ENCODE data around the gene KIAA0319L.
A peak's percentile ranks its signal among the peaks of the same experiment; 100 is the strongest.

Gene KIAA0319L

GRCh38 chr1:35603468-35603867 is 46.3 kb upstream of the KIAA0319L start:
- no CpG with 5 or more reads among the region's 3 CpGs for WGBS (ENCODE audit: extremely low coverage, insufficient coverage, insufficient read length)
- no peaks in the 10 kb centered on the region for H3K27me3 ChIP-seq (ENCODE audit: insufficient read depth, low read length)

GRCh38 chr1:35600593-35600992 is 43.4 kb upstream of the KIAA0319L start:
- H2BK12ac ChIP-seq (ENCODE audit: low read length), result no peak overlapping the region
- H4K8ac ChIP-seq (ENCODE audit: low read depth, low read length), result no peak overlapping the region
- H3K9ac ChIP-seq (ENCODE audit: low read length), result no peak overlapping the region
- H2BK5ac ChIP-seq (ENCODE audit: low read depth, low read length, poor library complexity), result no peak overlapping the region
- peaks cover 17% of the 10 kb centered on the region for H3K79me1 ChIP-seq (ENCODE audit: low read length)
- H3K4ac ChIP-seq (ENCODE audit: low read depth, low read length), result no peak overlapping the region
- no peak overlapping the region for H2AFZ ChIP-seq (ENCODE audit: insufficient read depth, low read length, poor library complexity)
- H3K4me1 ChIP-seq (ENCODE audit: control insufficient read depth in 1 of 2, insufficient read depth in 2 of 2, low read length in 2 of 2), result peaks cover 34 to 36% of the 10 kb centered on the region in 2 experiments
- H3K18ac ChIP-seq (ENCODE audit: low read length), result no peak overlapping the region
- H3K23ac ChIP-seq (ENCODE audit: low read length), result no peak overlapping the region
- H4K91ac ChIP-seq (ENCODE audit: low read depth, low read length), result no peak overlapping the region
- H3K4me3 ChIP-seq (ENCODE audit: low read depth, low read length), result no peak overlapping the region
- H4K12ac ChIP-seq (ENCODE audit: low read depth, low read length), result no peak overlapping the region
- H3K79me2 ChIP-seq (ENCODE audit: control insufficient read depth, insufficient read depth, low read length, poor library complexity), result no peaks in the 10 kb centered on the region
- H3K14ac ChIP-seq (ENCODE audit: low read length), result no peak overlapping the region
- H2AK5ac ChIP-seq (ENCODE audit: low read length), result no peak overlapping the region
- H3K4me2 ChIP-seq (ENCODE audit: low read length), result no peak overlapping the region
- WGBS (ENCODE audit: extremely low coverage, insufficient coverage, insufficient read length), result no CpG with 5 or more reads among the region's 3 CpGs
- peak; percentile 51 to 80 for DNase-seq
- no peaks in the 10 kb centered on the region for H3K27me3 ChIP-seq (ENCODE audit: insufficient read depth, low read length)
- H3K27ac ChIP-seq (ENCODE audit: low read depth, low read length), result peak overlapping the region; percentile 21
- peaks cover 2% of the 10 kb centered on the region for H3K9me3 ChIP-seq (ENCODE audit: insufficient read depth, low read depth, low read length)
- H2BK120ac ChIP-seq (ENCODE audit: insufficient read depth, low read length, poor library complexity), result no peak overlapping the region
- H3K36me3 ChIP-seq (ENCODE audit: control insufficient read depth in 1 of 2, insufficient read depth in 2 of 2, low read length in 2 of 2), result peaks cover 12 to 16% of the 10 kb centered on the region in 2 experiments

More at GRCh38 chr1:35603468-35603867, 46.3 kb upstream of the KIAA0319L start:
- Histone ChIP-seq H4K8ac (ENCODE audit: low read depth, low read length) (peak overlapping the region; percentile 28), H3K79me2 (ENCODE audit: control insufficient read depth, insufficient read depth, low read length, poor library complexity) (no peaks in the 10 kb centered on the region), H3K18ac (ENCODE audit: low read length) (peak overlapping the region; percentile 69), H2BK5ac (ENCODE audit: low read depth, low read length, poor library complexity) (peak overlapping the region; percentile 29), H3K4me2 (ENCODE audit: low read length) (no peak overlapping the region), H2BK12ac (ENCODE audit: low read length) (peak overlapping the region; percentile 56), H2AK5ac (ENCODE audit: low read length) (no peak overlapping the region), H2AFZ (ENCODE audit: insufficient read depth, low read length, poor library complexity) (no peak overlapping the region), H3K4me3 (ENCODE audit: low read depth, low read length) (no peak overlapping the region), H3K4ac (ENCODE audit: low read depth, low read length) (no peak overlapping the region), H3K23ac (ENCODE audit: low read length) (no peak overlapping the region), H3K9me3 (ENCODE audit: insufficient read depth, low read depth, low read length) (no peaks in the 10 kb centered on the region), H3K14ac (ENCODE audit: low read length) (no peak overlapping the region), H3K36me3 (ENCODE audit: control insufficient read depth in 1 of 2, insufficient read depth in 2 of 2, low read length in 2 of 2) (peaks cover 9 to 16% of the 10 kb centered on the region in 2 experiments), H4K91ac (ENCODE audit: low read depth, low read length) (peak overlapping the region; percentile 68), H3K4me1 (ENCODE audit: control insufficient read depth in 1 of 2, insufficient read depth in 2 of 2, low read length in 2 of 2) (peaks cover 28 to 31% of the 10 kb centered on the region in 2 experiments), H4K12ac (ENCODE audit: low read depth, low read length) (no peak overlapping the region), H2BK120ac (ENCODE audit: insufficient read depth, low read length, poor library complexity) (peak overlapping the region; percentile 59), H3K27ac (ENCODE audit: low read depth, low read length) (peak overlapping the region; percentile 93), H3K79me1 (ENCODE audit: low read length) (peaks cover 19% of the 10 kb centered on the region), H3K9ac (ENCODE audit: low read length) (no peak overlapping the region)
- DNase-seq, result no peak

GRCh38 chr1:35599411-35599810 is 42.2 kb upstream of the KIAA0319L start:
- Histone ChIP-seq H3K4me1 (ENCODE audit: control insufficient read depth in 1 of 2, insufficient read depth in 2 of 2, low read length in 2 of 2) (peaks cover 25 to 27% of the 10 kb centered on the region in 2 experiments), H2AFZ (ENCODE audit: insufficient read depth, low read length, poor library complexity) (no peak overlapping the region), H2BK5ac (ENCODE audit: low read depth, low read length, poor library complexity) (no peak overlapping the region), H3K4me2 (ENCODE audit: low read length) (no peak overlapping the region), H3K4ac (ENCODE audit: low read depth, low read length) (no peak overlapping the region), H2BK12ac (ENCODE audit: low read length) (no peak overlapping the region), H3K4me3 (ENCODE audit: low read depth, low read length) (no peak overlapping the region), H3K27me3 (ENCODE audit: insufficient read depth, low read length) (no peaks in the 10 kb centered on the region), H3K14ac (ENCODE audit: low read length) (no peak overlapping the region), H3K23ac (ENCODE audit: low read length) (no peak overlapping the region), H4K12ac (ENCODE audit: low read depth, low read length) (no peak overlapping the region), H2BK120ac (ENCODE audit: insufficient read depth, low read length, poor library complexity) (no peak overlapping the region), H2AK5ac (ENCODE audit: low read length) (no peak overlapping the region), H3K27ac (ENCODE audit: low read depth, low read length) (no peak overlapping the region), H3K9ac (ENCODE audit: low read length) (no peak overlapping the region), H3K79me1 (ENCODE audit: low read length) (peaks cover 8% of the 10 kb centered on the region), H3K9me3 (ENCODE audit: insufficient read depth, low read depth, low read length) (peaks cover 2% of the 10 kb centered on the region), H3K79me2 (ENCODE audit: control insufficient read depth, insufficient read depth, low read length, poor library complexity) (no peaks in the 10 kb centered on the region), H4K91ac (ENCODE audit: low read depth, low read length) (no peak overlapping the region), H4K8ac (ENCODE audit: low read depth, low read length) (no peak overlapping the region), H3K36me3 (ENCODE audit: control insufficient read depth in 1 of 2, insufficient read depth in 2 of 2, low read length in 2 of 2) (peaks cover 14 to 18% of the 10 kb centered on the region in 2 experiments), H3K18ac (ENCODE audit: low read length) (no peak overlapping the region)
- DNase-seq, result no peak
- 100% methylated on average over 2 of the region's 3 CpGs for WGBS (ENCODE audit: extremely low coverage, insufficient coverage, insufficient read length)

GRCh38 chr1:35598895-35599294 is 41.7 kb upstream of the KIAA0319L start:
- Histone ChIP-seq H3K23ac (ENCODE audit: low read length) (no peak overlapping the region), H3K27ac (ENCODE audit: low read depth, low read length) (peak overlapping the region; percentile 3), H3K79me1 (ENCODE audit: low read length) (peaks cover 3% of the 10 kb centered on the region), H4K91ac (ENCODE audit: low read depth, low read length) (no peak overlapping the region), H2AK5ac (ENCODE audit: low read length) (no peak overlapping the region), H3K4me1 (ENCODE audit: control insufficient read depth in 1 of 2, insufficient read depth in 2 of 2, low read length in 2 of 2) (peaks cover 20 to 25% of the 10 kb centered on the region in 2 experiments), H4K8ac (ENCODE audit: low read depth, low read length) (no peak overlapping the region), H2AFZ (ENCODE audit: insufficient read depth, low read length, poor library complexity) (no peak overlapping the region), H3K4me2 (ENCODE audit: low read length) (no peak overlapping the region), H3K79me2 (ENCODE audit: control insufficient read depth, insufficient read depth, low read length, poor library complexity) (no peaks in the 10 kb centered on the region), H4K12ac (ENCODE audit: low read depth, low read length) (no peak overlapping the region), H2BK5ac (ENCODE audit: low read depth, low read length, poor library complexity) (no peak overlapping the region), H2BK12ac (ENCODE audit: low read length) (no peak overlapping the region), H3K9ac (ENCODE audit: low read length) (no peak overlapping the region), H3K4me3 (ENCODE audit: low read depth, low read length) (no peak overlapping the region), H3K18ac (ENCODE audit: low read length) (no peak overlapping the region), H3K27me3 (ENCODE audit: insufficient read depth, low read length) (no peaks in the 10 kb centered on the region), H3K36me3 (ENCODE audit: control insufficient read depth in 1 of 2, insufficient read depth in 2 of 2, low read length in 2 of 2) (peaks cover 14% of the 10 kb centered on the region in 2 experiments), H2BK120ac (ENCODE audit: insufficient read depth, low read length, poor library complexity) (no peak overlapping the region), H3K9me3 (ENCODE audit: insufficient read depth, low read depth, low read length) (peaks cover 2% of the 10 kb centered on the region), H3K4ac (ENCODE audit: low read depth, low read length) (no peak overlapping the region), H3K14ac (ENCODE audit: low read length) (no peak overlapping the region)
- no CpG with 5 or more reads among the region's 2 CpGs for WGBS (ENCODE audit: extremely low coverage, insufficient coverage, insufficient read length)
- no peak for DNase-seq

Data from trophoblast cell (in vitro differentiated cells and primary cell).